Activated T-cell treated with anti-CD3 and anti-CD28 coated beads for 4 hours (primary cell): ENCODE results near the gene HSDL1.

Experiments used
- DNase-seq: peaks from one replicate; pipeline ENCODE4 v3.0.0-alpha.2; 2020

Gene HSDL1

GRCh38 chr16:84079664-84080063 lies 65.3 kb downstream of the HSDL1 start:
- no peak for DNase-seq

- DNase-seq: no peak
Observed at GRCh38 chr16:84075376-84075775, 69.6 kb downstream of the HSDL1 start.

GRCh38 chr16:84074721-84075120 lies 70.3 kb downstream of the HSDL1 start:
- no peak for DNase-seq
